ENCODE data around the gene CFAP77.
"Not testable (repeated sequence)": the region's sequence is repeated elsewhere in the genome, so short reads cannot be mapped to it uniquely, and the experiment has no call there.

The CFAP77 gene

DNA sequence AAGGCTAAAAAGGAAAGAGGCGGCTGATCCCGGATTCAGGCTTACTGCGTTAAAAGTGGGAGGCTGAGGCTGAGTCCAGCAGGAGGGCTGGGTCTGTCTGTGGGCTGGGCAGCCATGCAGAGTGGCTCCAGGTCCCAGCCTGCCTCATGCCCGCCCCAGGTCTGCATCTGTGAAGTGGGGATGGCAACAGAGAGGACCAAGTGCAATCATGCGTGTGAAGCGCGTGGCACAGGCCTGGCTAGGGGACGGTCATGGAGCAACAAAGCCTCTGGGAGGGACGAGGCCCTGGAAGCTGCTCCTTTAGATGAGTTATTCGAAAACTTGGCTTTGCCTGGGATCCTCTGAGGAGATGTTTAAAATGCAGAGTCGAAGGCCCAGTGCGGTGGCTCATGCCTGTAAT lies 142.0 kb downstream of the CFAP77 start:
- no peak for DNase-seq

DNA sequence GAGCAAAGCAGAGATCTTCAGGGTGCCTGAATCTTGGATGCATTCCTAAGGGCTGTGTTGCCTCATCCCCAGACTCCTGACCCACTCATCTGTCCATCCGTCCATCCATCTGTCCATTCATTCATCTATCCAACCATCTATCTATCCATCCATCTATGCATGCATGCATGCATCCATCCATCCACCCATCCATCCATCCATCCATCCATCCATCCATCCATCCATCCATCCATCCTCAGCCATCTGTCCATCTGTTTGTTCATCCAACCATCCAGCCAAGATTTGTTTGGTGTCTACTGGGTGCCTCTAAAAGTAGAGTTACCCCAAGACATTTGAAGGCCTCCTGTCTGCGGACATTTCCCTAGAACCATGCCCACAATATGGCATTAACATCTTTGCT lies 144.7 kb downstream of the CFAP77 start:
- DNase-seq: no peak

DNA sequence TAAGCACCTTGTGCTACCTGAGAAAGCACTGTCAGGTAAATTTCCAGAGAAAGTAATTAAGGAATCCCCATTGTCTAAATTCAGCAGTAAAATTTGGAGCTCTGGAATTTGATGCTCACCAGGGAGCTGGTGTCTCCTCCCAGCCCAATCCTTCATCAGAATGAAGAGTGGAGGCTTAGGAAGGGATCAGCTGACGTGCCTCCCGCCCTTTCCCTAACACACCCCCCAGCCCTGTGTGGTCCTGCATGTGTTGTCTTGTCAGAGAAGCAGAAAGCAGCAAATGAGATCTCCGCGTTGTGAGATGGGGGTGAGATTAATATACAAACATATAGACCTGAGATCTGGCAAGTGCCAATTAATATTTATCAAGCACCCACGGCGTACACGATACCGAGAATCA lies 145.5 kb downstream of the CFAP77 start:
- no peak for DNase-seq

DNA sequence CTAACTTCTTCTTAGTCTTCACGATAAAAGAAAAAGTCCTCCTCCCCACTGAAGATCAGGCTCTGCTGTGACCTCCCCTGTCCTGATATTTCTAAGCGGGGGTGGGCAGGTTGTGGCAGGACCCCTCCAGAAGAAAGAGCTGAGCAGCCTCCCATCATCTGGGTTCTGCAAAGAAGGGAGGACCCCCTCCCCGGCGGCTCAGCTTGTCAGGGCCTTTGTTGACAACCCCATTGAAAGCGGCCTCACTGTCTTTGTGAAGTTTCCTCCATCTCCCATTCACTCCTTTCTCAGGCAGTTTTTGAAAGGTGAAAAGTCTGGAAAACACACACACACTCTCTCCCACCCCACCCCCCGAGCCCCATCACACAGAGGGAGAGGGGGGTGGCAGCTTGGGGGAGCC lies 146.2 kb downstream of the CFAP77 start:
- no peak for DNase-seq

DNA sequence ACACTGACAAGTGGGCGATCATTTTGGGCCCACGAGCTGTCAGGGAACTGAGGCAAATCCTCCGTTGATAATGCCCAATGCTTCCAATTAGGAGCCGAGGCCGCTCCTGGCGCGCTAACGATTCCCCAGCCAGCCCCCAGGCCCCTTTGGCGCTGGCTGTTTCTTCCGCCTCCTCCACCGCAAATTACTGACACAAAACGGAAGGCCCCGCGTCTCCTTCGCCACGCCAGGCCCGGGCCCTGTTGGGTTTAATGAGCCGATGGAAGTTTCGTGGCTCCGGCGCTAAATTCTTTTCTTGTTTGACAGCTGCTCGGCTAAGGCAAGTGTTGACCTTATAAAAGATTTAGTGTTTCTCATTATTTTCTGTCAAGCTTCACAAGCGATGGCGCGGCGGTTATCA lies 146.7 kb downstream of the CFAP77 start:
- no peak for DNase-seq

DNA sequence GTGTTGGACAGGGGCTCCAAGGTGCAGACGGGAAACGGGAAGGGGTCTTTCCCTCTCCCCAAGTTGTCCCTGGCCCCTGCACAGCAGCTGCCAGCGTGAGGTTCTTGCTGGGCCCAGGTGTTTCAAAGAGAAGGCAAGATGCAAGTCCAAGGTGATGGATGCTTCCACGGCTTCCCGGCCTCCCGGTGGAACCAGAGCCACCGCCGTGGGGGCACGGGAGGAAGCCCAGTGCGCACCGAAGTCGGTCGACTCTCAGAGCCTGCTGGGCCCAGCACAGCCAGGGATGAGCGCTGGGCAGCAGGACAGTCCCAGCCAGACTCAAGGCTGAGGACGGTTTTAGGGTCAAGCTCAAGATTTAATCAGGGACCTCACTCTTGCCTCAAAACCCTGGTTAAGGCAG lies 147.1 kb downstream of the CFAP77 start:
- DNase-seq: no peak

DNA sequence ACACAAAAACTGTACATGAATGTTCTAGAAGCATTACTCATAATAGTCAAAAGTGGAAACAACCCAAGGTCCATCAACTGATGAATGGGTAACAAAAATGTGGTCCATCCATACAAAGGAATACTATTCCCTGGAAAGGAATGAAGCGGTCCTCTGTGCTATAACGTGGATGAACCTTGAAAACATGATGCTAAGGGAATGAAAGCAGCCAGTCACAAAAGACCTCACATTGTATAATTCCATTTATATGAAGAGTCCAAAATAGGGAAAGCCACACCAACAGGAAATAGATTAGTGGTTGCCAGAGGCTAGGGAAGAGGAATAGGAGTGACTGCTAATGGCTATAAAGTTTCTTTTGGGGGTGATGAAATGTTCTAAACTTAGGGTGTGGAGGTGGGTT lies 149.7 kb downstream of the CFAP77 start:
- no peak for DNase-seq

DNA sequence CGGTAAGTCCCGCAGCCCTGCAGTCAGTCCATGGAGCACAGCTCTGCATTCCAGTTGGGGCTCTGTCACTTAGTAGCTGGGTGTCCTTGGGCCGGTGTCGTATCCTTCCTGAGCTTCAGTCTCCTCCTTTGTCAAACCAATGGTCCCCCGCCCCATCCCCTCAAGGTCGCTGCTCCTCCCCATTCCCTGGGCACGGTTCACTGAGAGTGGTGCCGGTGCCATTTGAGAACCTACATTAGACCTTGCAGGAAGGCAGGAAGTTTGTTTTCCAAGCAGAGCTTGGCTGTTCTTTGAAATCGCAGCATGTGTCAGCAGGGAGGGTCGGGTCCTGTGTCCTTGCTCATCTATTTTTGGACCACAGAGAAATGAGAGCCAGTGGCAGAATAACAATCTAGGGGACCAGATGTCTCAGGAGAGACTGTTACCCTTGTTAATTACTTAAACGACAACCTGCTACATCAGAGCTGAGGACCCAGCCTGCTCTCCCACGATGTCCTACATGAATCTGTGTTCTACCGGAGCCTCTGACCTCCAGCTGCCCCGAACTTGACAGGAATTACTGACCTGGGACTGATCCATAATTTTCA lies 150.7 kb downstream of the CFAP77 start:
- DNase-seq: no peak

DNA sequence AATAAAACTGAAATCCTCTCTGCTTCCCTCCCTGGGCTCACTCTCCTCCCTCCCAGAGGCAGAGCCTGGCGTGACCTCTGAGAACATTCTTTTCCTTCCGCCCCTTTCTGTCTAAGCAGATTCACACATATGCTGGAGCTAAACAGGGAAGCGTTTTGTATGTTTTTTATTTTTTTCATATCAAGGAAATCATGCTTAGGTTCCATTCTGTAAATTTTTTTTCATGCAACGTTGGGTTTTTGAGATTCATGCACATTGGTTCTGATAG lies 152.2 kb downstream of the CFAP77 start:
- no peak for DNase-seq

DNA sequence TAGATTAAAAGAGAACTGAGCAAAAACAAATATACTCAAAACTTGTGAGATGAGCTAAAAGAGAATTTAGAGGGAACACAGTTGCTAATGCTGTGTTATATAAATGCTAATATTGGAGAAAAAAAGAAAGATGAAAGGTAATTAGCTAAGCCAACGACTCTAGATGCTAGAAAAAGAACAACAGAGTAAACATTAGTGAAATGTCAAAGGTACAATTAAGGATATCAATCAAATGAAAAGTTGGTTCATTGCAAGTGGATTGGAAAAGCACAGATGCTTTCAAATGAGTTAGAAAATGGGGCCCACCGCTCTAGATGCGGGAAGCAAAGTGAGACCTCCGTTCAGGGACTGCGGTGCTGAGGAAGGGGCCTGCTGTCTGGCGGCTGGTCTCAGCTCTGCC lies 154.5 kb downstream of the CFAP77 start:
- DNase-seq: no peak

DNA sequence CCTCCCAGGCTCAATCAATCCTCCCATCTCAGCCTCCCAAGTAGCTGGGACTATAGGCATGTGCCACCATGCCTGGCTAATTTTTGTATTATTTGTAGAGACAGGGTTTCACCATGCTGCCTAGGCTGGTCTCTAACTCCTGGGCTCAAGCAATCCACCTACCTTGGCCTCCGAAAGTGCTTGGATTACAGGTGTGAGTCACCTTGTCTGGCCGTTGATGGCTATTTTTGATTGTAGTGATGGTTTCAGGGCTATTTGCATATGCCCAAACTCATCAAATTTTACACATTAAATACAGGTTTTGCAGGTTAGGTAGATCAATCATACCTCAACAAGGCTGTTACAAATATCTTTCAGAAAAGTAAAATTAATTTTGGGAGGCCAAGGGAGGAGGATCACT lies 158.8 kb downstream of the CFAP77 start:
- DNase-seq: not testable (repeated sequence)

DNA sequence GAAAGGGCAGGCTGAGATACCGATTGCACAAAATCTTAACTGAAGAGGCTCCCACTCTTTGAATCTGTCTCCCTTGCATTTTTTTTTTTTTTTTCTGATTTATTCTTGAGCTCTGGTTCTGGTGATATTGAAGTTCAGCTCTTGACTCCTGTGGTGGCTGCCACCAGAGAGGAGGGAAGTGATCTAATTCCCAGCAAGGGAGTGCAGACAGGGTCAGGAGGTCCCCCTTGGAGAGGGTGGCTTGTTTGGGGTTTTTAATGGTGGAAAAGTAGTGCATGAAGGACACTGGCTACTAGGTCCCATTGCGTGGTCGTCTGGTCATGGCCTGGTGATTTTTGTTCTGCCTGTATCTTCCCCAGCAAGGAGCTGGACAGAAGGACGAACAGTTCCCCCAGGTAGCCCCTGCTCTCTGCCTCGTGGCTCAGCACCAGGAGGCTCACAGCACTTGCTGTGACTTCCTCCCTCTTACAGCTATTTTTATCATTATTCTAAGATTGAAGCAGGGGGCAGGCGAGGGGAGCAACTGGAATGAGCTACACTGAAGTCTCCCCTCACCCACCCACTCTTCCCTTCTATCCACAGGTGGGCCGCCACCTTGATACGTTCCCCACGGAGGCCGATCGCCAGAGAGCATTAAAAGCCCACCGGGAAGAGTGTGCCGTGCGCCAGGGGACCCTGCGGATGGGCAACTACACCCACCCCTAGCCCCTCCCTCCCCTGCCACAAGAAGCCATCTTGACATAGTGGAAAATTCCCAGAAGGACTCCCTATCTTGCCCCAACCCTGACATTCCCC lies 162.0 kb downstream of the CFAP77 start:
- DNase-seq: no peak

DNA sequence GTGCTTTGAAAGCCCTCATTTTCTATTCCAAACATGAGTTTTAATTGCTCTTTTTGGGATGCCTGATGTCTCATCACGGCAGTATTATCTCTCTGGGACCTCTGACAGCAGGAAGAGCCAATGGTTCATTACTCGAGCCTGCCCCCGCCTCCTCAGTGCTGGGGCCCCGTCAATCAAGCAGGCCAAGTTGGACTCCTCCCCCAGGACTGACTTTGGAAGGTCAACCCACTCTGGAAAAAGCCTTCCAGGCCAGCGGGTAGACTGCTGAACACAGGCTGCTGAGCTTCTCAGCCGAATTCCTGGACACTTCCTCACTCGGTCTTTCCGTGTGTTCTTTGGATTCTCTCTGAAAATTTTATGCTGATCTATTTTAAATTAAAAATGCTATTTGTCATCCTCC lies 162.9 kb downstream of the CFAP77 start:
- DNase-seq: no peak

DNA sequence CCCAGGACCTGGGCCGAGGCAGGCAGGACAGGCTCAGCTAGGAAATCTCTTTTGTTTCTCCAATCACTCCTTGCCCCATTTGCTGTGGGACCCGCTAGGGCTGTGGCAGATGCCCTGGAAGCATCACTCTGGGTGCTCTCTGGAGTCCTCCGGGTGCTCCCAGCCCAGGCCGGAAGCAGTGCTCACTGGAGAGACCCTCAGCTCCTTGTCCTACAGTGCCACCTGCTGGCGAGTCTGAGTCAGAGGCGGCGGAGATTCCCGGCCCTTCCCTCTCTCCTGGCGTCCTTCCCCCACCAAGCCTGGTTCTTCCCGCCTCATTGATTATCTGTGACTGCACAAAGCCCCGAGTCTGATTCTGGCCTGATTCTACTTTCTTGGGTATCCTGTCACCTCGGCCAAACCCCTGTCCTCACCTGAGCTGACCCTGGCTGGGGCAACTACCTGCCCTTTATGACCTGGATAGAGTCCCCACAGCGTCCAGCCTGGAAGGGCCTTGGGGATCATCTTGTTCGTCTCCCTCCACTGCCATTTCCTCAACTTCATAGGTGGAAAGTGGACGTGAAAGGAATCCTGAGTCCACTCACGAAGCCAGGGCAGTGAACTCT lies 165.1 kb downstream of the CFAP77 start:
- peak; percentile 50 to 75 for DNase-seq

DNA sequence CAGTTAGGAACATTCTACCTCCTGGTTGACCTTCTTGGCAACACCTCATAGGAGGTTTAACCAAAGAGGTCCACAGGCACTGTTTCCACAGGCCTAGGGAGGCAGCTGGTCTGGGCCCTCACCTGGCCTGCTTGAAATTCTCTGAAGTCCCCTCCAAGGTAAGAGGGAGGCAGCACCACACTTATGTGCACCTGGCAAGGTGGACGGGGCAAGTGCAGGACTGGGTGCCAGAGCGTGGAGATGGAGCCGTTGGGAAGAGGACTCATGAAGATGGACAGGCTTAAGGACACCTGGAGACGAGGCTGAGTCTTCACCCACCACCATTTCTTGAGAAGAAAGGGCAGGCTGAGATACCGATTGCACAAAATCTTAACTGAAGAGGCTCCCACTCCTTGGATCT lies 165.8 kb downstream of the CFAP77 start:
- DNase-seq: no peak

DNA sequence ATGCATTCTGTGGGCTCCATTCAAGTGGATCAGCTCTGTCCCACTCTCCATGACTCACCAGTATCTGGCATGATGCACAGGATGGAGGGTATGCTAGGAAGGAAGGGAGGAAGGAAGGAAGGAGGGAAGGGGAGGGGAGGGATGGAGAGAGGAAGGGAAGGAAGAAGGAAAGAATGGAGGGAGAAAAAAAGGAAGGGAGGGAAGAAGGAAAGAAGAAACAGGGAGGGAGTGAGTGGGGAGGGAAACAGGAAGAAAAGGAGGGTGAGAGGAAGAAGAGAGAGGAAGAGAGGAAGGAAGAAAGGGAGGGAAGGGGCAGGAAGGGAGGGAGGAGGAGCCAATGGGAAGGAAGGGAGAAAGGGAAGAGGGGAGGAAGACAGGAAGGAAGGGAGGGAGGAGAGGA lies 167.1 kb downstream of the CFAP77 start:
- DNase-seq: no peak

DNA sequence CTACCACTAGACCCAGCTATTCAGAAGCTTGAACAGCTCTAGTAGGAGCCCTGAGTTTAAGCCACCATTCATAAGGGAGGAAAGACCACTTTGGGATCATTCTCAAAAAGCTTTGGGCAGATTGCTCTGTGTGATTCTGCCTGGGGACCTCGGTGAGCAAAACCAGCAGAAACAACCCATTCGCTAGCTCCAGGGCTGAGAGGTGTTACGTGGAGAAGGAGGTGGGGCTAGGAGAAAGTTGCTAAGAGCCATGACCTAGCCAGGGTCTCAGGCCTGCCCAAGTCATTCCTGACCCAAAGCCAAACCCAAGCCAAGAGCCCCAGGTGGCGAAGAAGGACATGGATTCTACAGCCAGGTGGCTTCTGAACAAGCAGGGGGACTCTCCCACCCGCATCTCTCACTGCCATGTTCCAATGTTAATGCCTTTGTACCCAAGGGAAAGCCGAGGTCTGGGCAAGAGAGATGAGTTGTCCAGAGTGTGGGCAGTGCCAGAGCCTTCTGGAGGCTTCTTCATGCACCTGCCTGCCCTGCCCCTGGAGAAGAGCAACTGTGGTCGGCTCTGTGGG lies 168.4 kb downstream of the CFAP77 start:
- DNase-seq: no peak

DNA sequence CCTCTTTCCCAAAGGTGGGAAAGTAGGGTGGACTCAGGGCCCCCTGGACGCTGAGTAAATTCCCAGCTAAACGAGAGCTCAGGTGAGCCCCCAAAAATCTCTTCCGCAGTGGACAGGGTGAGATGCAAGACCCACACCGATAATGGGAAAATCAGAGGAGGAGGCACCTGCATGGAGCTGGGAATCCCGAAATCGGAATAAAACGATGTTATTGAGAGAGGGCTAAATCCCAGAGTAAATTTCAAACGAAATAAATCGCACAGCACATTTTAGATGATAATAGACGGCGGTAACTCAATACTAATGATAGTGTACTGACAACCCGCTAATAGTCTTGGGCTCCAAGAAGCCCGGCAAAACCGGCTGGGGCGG lies 169.4 kb downstream of the CFAP77 start:
- DNase-seq: no peak

DNA sequence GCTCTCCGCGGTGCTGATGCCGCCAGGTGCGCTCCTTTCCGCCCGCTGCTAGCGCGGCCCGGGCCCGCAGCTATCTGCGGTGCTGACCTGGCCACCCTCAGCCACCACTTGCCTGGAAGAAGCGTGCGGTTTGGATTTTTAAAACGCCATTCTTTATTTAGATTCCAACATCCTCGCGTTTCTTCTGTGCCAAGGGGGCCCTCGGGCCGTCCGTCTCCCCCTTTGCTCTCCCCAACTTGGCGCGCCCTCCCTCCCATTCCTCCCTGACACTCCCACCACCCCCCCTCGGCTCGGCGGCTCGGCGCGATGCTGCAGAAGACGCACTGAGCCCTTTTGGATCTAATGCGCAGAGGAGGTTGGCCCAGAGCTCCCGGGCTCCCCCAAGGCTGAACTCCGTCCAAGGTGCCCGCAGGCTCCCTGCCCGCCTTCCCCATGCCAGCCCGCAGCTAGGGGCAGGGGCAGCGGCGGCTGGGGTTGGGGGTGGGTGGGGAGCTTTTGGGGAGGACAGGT lies 172.3 kb downstream of the CFAP77 start, which contains the start of gene BARHL1:
Gene BARHL1, plus strand, starts transcription at position 331 of the 510 bp plus-strand sequence. CDS start 192 bp downstream, outside the sequence.
- no peak for DNase-seq

DNA sequence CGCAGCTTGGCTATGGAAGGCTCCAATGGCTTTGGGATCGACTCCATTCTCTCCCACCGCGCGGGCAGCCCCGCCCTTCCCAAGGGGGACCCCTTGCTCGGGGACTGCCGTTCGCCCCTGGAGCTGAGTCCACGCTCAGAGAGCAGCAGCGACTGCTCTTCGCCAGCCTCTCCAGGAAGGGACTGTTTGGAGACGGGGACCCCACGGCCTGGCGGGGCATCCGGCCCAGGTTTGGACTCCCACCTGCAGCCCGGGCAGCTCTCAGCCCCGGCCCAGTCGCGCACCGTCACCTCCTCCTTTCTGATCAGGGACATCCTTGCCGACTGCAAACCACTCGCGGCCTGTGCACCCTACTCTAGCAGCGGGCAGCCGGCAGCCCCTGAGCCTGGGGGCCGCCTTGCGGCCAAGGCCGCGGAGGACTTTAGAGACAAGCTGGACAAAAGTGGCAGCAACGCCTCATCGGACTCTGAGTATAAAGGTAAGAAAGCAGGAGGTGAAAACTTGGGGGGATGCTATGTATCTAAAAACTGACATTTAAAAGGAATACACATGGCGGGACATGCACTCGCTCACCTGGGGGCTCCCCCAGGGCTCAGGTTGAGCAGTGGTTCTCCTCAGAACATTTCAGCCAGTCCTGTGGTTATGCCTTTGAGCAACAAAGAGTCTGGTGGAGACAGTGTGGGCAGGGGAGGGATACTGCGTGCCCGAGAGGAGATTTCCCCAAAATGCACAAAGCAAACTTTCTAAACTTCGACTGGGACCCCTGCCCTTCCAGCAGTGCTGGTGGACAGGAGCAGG lies 173.0 kb downstream of the CFAP77 start:
- no peak for DNase-seq

DNA sequence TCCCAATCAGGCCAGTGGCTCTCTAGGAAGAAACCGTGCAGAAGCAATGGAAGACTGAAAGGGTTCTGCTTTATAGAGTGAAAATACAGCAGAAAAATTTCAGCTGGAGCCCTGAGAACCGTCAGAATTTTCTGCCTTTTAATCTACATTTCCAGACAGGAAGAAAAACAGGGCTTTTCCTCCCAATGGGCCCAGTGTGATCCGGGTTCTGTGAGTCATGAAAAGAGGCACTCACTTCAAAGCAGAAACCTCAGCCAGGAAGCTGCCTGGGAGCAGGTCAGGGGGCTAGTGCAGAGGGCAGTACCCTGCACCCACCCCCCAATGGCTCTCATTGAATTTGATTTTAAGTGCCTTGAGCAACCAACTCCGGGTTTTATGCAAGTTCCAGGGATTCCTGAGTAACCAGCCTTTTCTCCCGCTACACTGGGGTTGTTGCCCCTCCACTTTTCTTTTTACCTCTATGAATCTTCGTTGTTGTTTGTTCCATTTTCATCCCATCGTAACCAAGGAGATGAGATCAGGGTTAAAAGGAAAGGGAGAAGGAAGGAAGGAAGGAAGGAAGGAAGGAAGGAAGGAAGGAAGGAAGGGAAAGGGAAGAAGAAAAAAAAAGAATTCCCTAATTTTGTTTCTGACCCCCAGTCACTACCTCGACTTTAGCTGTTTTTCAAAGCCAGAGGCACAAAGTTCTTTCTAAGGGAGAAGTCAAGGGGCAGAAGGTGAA lies 173.7 kb downstream of the CFAP77 start:
- DNase-seq: no peak

Measured in NCI-H446 (cell line).